Measurements from ENCODE around the gene GRIK3. TPM values are rescaled to one million over a fixed set of nuclear protein-coding genes. Genes with fewer than 3 reads are reported as not detected.

The GRIK3 gene
- total RNA-seq, 4 donors from 2014 or later, result under 0.01 to 0.16 TPM; not detected in 2

DNA sequence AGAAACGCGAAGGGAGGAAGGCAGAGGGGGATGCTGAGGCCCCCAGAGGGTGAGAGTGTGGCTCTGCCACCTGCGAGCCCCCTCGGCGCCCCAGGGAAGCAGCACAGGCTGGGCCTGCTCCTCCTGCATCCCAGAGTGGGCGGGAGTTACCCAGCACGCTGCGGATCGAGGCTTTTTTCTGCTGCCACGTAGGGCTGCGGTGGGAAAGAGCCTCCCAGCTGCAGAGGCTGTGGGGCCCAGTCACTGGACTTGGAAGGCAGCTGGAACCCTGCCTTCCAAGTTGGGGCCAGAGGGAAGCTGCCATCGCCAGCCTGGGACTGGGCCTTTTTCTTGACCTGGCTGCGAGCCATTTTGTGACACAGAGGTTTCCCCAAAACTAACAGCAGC, 2.3 kb upstream of the GRIK3 start:
- TF ChIP-seq, protein P1, sequence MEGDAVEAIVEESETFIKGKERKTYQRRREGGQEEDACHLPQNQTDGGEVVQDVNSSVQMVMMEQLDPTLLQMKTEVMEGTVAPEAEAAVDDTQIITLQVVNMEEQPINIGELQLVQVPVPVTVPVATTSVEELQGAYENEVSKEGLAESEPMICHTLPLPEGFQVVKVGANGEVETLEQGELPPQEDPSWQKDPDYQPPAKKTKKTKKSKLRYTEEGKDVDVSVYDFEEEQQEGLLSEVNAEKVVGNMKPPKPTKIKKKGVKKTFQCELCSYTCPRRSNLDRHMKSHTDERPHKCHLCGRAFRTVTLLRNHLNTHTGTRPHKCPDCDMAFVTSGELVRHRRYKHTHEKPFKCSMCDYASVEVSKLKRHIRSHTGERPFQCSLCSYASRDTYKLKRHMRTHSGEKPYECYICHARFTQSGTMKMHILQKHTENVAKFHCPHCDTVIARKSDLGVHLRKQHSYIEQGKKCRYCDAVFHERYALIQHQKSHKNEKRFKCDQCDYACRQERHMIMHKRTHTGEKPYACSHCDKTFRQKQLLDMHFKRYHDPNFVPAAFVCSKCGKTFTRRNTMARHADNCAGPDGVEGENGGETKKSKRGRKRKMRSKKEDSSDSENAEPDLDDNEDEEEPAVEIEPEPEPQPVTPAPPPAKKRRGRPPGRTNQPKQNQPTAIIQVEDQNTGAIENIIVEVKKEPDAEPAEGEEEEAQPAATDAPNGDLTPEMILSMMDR (IDR thresholded peaks at IDR 0.05; ENCODE audit: low read depth), result no peak

DNA sequence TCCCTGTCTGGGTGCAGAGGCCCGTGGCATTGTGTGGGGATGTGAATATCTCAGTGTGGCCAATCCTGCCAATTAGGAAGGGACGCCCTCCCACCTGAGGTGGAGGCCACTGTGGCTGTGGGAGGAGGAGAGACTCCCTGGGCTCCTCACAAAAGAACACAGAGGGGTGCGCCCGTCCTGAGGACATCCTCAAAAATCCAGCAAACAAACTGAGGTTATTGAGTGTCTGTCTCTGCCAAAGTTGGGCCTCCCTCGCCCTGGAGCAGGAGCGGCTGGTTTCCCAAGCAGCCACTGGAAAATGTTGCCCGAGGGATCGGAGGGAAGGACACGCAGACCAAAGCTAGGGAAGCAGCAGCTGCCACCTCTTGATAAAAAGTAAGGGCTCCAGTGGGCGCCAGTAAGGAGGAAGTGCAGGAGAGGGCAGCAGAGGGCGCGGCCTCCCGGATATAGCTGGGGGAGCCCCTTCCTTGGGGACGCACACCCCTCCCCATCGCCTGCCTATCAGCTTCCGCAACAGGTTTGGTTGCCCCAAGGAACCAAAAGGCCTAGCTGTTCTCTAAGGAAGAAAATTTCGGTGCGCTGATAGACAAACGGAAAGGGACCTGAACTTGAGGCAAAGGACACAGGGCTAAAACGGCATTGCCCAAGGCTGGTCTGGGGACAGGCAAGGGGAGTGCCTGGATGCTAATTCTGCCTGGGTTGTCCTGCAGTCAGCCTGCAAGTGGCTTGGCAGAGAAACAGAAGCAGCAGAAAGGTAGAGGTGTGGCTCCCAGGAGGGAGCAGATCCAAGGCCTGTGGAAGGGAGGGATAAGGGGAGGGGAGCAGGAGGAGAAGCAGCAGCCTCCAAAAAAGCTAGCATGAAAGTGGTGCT, 1.7 kb upstream of the GRIK3 start:
- TF ChIP-seq, protein P1 (IDR thresholded peaks at IDR 0.05; ENCODE audit: low read depth), result no peak

DNA sequence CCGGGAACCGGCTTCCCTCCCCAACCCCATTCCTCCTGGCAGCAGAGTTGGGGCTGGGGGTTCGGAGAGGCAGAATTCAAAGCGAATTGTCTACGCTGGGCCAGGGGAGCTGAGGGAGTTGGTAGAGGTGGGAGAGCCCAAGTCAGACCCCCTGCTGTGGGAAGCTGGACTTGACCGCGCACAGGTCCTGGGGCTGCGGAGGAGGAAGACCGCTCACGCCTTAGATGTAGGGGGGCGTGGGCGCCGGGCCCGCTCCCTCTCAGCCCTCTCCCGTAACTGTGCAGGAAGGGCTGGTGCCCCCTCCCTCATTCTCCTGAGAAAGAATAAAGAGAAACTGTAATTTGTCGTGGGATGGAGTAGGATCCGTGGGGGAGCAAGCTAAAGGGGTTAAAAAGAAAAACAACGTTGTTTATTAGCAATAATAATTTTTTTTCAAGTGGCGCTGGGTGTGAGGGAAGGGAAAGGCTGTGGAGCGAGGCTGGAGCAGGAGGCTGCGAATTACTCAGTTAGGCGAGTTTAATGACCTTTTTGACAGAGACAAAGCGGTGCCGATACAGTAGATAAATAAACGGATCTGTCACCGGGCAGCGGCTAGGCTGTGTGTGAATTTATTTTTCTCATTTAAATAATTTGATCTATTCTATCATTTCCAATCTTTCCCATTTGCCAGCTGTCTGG, 838 bp upstream of the GRIK3 start:
- TF ChIP-seq, protein P1 (IDR thresholded peaks at IDR 0.05; ENCODE audit: low read depth), result no peak

DNA sequence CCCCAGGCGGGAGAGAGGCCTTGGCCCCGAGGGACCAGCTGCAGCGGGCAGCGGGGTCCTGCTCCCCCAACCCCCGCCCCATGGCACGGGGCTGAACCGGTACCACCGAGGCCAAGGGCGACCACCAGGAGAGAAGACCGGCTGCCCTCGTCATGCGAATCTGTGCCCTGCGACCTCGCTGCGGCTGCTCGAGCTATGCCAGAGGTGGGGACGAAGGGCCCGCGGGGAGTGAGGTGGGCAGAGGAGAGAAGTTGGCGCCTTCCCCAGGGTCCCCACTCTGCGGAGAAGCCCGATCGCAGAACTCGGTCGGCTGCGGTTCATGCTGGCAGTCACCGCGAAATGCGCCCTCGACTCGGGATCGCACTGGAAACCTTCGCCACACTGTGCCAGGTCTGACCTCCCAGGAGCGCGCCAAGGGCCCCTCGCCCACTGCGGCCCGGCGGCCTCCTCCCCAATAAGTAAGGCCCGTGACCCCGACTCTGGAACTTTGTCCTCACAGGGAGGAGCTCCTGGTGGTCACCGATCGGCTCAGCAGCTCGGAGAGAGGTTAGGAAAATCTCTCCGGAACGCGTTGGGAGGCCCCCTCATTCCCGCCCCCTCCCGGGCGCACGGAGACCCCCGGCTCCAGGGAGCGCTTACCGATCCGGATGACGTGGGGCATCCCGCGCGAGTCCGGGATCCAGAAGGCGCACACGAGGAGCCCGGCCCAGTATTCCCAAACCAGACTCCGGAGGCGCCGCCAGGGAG, 787 bp downstream of the GRIK3 start:
- TF ChIP-seq, protein P1 (IDR thresholded peaks at IDR 0.05; ENCODE audit: low read depth), result no peak

DNA sequence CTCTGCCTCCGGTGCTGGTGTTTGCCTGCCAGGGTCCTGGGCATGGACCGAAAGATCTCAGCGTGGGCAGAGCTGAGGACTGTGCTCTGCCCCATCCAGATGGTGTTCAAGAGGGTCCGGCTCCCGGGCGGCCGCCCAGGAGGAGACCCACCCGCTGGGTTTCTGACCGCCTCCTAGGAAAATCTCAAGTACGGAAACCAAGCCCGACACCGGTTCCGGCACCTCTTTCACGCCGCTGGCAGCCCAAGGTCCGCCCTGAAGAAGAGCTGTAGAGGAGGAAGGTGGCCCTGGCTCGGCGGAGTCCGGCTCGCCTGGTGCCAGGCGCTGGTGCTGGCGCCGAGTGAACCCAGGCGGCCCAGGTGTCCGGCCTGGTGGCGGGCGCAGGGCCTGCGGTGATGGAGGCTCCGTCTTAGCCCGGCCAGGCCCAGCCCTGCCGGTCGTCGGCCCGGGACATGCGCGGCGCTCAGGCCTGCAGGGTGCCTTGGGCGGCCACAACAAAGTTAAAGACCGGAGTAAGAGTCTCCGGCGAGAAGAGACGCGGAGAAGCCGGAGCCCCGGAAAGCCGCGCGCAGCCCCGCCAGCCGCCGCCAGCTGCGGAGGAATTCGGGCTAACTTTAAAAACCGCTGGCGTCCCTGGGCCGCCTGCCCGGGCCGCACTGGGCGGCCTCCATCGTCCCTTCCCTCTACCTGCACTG, 1.5 kb downstream of the GRIK3 start:
- TF ChIP-seq, protein P1 (IDR thresholded peaks at IDR 0.05; ENCODE audit: low read depth), result no peak

DNA sequence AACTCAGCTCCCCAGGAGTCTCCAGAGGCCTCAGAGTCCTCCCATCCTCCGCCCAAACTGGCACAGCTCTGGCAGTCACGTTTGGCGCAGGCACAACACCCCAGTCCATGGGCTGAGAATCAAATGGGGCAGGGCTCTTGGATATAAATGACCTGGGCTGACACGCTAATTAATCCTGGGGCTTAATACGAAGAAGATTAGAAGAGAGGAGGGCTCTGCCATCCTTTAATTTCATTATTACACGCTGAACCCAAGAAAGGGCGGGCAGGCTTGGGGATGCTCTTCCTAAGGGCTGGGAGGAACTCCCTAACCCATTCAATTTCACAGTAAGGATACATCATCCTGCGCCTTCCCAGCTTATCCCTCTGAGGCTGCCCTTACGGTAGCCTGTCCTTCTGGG, 2.4 kb downstream of the GRIK3 start:
- TF ChIP-seq, protein P1 (IDR thresholded peaks at IDR 0.05; ENCODE audit: low read depth), result no peak

All from subcutaneous adipose tissue (tissue), 4 donors.